ENCODE data around the gene CAD.

CAD gene

DNA sequence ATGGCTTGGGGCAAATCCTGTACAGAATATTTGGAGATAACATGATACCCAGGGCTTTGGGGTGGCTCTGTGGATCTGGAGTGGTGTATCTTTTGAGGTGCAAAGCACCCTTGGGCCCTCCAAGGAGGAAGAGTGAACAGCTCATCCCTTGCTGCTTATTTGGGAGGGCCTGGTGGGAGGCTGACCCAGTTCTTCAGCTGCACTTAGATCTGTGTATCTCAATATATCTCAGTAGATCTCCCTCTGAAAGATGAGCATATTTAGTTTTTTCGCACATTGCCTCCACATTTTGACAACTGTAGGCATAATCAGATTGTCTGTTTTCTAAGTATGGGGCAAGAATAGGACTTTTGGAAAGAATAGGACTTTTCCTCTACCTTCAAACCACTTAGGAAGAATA, 67.8 kb downstream of the CAD start:
- no peak for DNase-seq

DNA sequence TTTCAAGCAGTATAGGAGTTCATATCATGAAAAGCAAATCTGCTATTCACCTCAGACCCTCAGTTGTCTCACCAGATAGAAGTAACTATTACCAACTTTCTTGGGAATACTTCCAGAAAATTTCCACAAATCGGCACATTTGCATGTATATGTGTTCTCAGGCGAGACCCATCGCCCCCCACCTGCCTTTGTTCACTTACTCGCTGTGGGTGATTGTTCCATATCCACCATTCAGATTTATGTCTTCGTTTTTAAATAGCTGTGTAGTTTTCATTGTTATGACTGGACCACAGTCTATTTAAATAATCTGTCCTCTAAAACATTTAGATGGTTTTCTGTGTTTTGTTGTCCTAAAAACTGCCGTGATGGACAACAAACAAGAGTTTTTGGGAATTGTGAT, 68.3 kb downstream of the CAD start:
- no peak for DNase-seq

DNA sequence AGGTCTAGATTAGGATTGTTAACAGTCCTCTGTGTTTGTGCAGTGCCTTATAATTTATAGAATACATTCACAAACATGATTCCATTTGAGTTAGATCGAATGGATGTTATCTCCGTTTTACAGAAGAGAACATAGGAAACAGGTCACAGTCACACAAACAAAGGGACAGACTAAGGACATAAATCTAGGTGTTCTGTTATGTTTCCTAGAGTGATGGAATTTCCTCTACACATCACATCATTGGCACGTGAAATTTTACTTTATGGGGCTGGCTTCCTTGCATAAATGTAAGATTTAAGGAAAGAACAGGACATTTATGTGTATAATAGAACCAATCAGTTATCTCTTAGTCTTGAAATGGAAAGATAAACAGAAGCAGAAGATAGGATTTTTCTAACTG, 71.4 kb downstream of the CAD start:
- DNase-seq: no peak

DNA sequence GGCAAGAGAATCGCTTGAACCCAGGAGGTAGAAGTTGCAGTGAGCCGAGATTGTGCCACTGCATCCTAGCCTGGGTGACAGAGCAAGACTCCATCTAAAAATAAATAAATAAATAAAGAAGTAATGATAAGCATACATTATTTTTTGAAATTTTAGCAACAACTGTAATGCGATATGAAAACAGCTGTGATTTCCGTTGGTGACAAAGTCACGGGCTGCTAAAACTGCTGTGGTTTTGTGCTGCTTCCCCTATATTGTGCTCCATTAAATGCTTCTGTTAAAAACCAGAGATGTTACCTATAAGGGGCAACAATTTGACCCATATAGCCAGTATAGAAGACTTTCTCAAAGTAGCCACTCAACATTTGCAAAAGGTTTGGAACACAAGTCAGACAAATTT, 73.4 kb downstream of the CAD start:
- no peak for DNase-seq

DNA sequence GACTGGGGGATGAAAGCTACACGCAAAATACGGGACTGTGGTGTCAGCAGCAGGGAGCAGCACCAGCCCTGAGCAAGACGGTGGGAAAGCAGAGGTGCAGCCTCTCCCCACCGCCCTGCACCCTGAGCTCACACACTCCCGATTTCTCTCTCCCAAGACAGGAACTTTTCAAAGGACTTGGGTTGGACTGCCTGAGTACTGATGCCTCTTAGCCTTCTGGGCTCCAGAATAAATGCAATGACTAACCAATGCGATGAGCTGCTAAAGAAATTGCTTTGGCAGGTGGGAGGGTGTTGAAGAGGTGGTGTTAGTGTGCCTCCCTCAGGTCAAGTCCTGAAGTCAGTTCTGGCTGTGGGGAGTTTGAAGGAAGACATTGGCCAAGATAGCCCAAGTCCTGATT, 74.7 kb downstream of the CAD start:
- DNase-seq: no peak
